Mesodermal cell (in vitro differentiated cells): ENCODE data around the gene FBXW10.
"Not testable (repeated sequence)": the region's sequence is repeated elsewhere in the genome, so short reads cannot be mapped to it uniquely, and the experiment has no call there.

Experiments used
- H3K27ac ChIP-seq: 2 replicates; pipeline ENCODE4 v1.7.0; 2013; ENCODE audit warnings: mild to moderate bottlenecking, low read depth, low read length, moderate library complexity; ENCODE audit not compliant: severe bottlenecking
- H3K36me3 ChIP-seq: 2 replicates; pipeline ENCODE4 v1.7.1; 2013; ENCODE audit warnings: mild to moderate bottlenecking, low read length, moderate library complexity; ENCODE audit not compliant: control insufficient read depth, insufficient read depth
- H3K4me1 ChIP-seq: one replicate; pipeline ENCODE4 v1.7.1; 2013; ENCODE audit warnings: mild to moderate bottlenecking, low read length; ENCODE audit not compliant: insufficient read depth, control insufficient read depth, poor library complexity, severe bottlenecking
- H3K4me3 ChIP-seq: 2 replicates; pipeline ENCODE4 v1.7.0; 2013; ENCODE audit warnings: low read length, control low read depth, mild to moderate bottlenecking; ENCODE audit not compliant: insufficient read depth, poor library complexity, severe bottlenecking; ENCODE audit errors: extremely low read depth
- H3K9me3 ChIP-seq: 2 replicates; pipeline ENCODE4 v1.7.1; 2013; ENCODE audit warnings: mild to moderate bottlenecking, low read length, moderate library complexity; ENCODE audit not compliant: control insufficient read depth
- WGBS, 2 experiments: methylation state at CpG; one replicate each; pipeline ENCODE4 v1.1.5; 2013; ENCODE audit warnings: missing lambda C conversion rate in 2 of 2; ENCODE audit not compliant: insufficient coverage in 2 of 2; 5-methylcytosine and 5-hydroxymethylcytosine counted together

The FBXW10 gene

DNA sequence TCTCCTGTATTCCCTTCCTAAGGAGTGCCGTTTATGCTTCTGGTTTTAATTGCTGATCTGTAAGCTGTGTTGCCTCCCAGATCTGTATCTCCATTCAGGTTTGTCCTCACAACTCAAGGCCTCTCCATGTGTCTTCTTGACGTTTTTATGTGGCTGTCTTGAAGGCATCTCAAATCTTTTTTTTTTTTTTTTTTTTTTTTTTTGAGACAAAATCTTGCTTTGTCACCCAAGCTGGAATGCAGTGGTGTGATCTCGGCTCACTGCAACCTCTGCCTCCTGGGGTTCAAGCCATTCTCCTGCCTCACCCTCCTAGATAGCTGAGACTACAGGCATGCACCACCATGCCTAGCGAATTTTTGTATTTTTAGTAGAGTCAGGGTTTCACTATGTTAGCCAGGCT, 51.0 kb downstream of the FBXW10 start:
- not testable (repeated sequence) for H3K9me3 ChIP-seq, H3K4me1 ChIP-seq, H3K27ac ChIP-seq, H3K4me3 ChIP-seq
- peaks cover 18% of the 10 kb centered on the region for H3K36me3 ChIP-seq
- WGBS, 2 experiments: 50% methylated on average over 1 of the region's 4 CpGs; no CpG with 5 or more reads in 1 of the 2 experiments

DNA sequence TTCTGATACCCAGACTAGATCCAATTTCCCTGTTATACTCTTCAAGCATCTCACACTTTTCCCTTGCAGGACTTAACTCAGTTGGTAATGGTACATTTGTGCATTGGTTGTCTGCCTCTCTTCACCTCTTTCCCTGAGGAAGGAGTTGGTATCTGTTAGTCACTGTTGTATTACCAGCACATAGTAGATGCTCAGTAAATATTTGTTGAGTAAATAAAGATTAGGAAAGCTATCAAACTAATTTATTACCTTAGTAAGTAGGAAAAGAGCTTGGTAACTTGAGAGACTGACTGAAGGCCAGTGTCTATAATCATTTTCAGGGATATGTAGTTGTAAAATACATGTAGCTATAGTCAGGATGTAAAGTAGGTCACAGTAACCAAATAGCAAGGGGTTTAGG, 53.0 kb downstream of the FBXW10 start:
- not testable (repeated sequence) for H3K4me3 ChIP-seq, H3K4me1 ChIP-seq
- H3K36me3 ChIP-seq: peaks cover 18% of the 10 kb centered on the region

DNA sequence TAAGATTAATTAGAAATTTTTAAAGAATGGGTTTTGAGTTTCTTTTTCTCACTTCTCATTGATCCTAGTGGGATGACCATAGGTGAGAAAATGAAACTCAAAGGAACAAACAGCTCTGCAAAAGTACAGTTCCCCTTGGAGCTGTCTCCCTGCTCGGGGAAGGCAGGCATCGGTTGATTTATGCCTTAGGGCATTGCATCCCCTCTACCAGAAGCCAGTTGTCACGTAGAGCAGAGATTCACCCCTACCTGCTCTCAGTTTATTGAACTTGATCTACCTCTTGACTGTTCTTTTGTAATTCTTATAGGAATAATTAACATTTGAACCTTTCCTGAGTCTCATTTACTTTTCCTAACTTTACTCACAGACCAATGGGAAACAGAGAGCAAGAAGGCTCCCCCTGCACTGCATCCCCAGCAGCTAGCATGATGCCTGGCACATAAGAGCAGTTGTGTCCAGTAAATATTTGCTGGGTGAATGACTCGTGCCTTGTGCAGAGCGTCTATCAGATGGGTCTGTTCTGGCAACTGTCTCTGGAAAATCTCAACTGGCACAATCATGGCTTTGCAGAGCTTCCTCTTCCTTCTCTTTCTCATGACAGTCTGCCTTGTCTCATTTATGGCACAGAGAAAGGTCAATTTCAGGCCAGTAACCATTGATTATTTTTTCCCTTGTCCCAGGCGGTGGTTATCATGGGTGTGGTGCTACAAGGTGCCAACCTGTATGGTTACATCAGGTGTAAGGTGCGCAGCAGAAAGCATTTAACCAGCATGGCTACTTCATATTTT, 59.8 kb downstream of the FBXW10 start:
- H3K9me3 ChIP-seq, H3K4me3 ChIP-seq, H3K4me1 ChIP-seq: not testable (repeated sequence)
- WGBS, 2 experiments: no CpG with 5 or more reads among the region's 7 CpGs
- H3K36me3 ChIP-seq: peaks cover 17% of the 10 kb centered on the region
- peak overlapping the region; percentile 71 for H3K27ac ChIP-seq

More for the DNA sequence above, 53.0 kb downstream of the FBXW10 start:
- not testable (repeated sequence) for H3K9me3 ChIP-seq, H3K27ac ChIP-seq

DNA sequence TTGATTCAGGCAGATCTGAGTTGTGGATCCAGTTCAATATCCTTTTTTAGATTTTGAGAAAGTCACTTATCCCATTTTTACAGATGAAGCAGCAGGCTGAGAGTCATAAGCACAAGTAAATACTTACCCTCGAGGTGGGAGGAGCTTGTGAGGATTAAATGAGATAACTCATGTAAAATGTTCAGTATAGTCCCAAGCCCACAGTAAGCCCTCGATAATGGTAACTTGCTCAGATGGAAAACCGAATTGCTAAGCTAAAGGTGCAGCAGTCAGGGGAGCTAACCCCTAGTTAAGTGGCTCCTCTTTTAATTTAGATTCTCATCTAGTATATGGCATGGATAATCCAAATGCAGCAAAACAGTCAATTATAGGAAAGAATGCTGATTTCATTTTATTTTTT, 72.1 kb downstream of the FBXW10 start:
- WGBS, 2 experiments: 80 to 82% methylated on average over 1 to 2 of the region's 3 CpGs
- H3K36me3 ChIP-seq, H3K9me3 ChIP-seq, H3K27ac ChIP-seq, H3K4me1 ChIP-seq, H3K4me3 ChIP-seq: not testable (repeated sequence)

DNA sequence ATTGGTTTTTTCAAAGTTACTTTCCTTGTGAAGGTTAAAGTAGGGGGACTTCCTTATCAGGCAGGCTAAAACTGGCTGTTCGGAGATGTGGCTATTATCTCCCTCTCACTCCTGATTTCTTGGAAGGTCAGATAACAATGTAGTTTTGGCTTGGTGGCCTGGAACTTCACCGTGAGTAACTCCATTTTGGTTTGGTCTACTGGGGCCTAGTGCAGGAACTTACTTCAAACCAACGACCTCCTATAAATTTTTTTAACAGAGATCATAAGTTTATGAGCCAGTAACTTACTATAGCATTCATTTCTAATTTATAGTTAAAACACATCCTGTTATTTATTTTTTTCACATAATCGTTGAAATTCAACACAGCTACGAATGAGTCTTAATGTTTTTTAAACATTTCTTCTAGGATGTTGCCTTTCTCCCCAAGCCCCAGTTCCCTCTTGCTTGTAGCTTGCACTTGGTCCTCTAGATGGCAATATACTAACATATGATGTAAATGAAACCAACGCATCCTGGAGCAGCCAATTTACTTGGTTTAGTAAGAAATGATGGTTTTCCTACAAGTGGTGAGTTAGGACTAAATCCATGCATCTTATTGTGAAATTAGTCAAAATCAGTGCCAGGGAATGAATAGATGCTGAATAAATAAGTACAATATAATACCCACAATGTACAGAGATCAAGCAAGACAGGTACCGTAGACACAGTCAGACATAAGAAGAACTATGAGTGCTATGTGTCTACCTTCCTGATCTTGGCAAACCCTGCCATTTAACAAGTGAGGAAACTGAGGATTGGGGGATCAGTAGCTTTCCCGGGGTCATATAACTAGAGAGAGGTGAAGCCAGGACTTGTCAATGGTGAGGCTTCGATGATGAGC, 72.9 kb downstream of the FBXW10 start:
- 0% methylated on average over 1 of the region's 9 CpGs; no CpG with 5 or more reads in 1 of the 2 experiments for WGBS, 2 experiments
- not testable (repeated sequence) for H3K9me3 ChIP-seq

DNA sequence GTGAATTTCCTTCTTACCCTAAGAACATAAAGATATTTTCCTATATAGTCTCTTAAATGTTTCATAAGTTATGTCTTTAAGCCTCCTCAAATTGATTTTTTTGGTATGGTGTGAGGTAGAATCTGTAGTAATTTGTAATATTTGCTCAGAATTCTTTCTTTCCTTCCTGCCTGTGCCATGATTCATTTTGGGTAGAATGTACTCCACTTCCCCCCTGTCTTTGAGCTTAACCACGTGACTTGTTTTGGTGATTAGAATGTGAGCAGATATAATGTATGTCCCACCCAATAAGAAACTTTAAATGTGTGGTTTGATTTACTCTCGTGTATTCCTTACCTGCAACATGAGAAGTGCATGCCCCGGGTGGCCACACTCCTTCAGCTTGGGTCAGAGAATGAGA, 77.6 kb downstream of the FBXW10 start:
- H3K36me3 ChIP-seq, H3K4me3 ChIP-seq, H3K9me3 ChIP-seq, H3K27ac ChIP-seq, H3K4me1 ChIP-seq: not testable (repeated sequence)
- no CpG with 5 or more reads among the region's 3 CpGs for WGBS, 2 experiments

More for the DNA sequence above, 72.9 kb downstream of the FBXW10 start:
- not testable (repeated sequence) for H3K4me3 ChIP-seq, H3K36me3 ChIP-seq, H3K4me1 ChIP-seq
- peak overlapping the region; percentile 12 for H3K27ac ChIP-seq

DNA sequence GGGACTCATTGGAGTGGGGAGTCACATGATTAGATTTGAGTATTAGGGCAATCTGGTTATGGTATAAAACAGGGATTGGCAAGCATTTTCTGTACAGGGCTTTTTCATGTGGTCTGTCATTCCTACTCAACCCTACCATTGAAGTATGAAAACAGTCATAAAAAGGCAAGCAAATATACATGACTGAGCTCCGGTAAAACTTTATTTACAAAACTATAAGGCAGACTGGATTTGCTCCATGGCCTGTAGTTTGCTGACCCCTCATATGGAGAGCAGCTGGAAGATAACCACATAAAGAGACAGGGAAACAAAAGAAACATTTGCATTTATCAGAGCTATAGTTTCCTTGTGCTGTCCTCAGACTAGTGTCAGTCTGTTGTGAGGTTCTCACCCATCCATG, 83.8 kb downstream of the FBXW10 start:
- H3K4me3 ChIP-seq, H3K9me3 ChIP-seq, H3K27ac ChIP-seq, H3K36me3 ChIP-seq, H3K4me1 ChIP-seq: not testable (repeated sequence)
- no CpG with 5 or more reads among the region's 1 CpG for WGBS, 2 experiments
